ENCODE measurements around the gene LRRC40. TPM values are rescaled to one million over a fixed set of nuclear protein-coding genes. Genes with fewer than 3 reads are reported as not detected.

Gene LRRC40
- total RNA-seq, 4 donors from 2014 or later, result 8.6 to 14.4 (median 10.4) TPM

DNA sequence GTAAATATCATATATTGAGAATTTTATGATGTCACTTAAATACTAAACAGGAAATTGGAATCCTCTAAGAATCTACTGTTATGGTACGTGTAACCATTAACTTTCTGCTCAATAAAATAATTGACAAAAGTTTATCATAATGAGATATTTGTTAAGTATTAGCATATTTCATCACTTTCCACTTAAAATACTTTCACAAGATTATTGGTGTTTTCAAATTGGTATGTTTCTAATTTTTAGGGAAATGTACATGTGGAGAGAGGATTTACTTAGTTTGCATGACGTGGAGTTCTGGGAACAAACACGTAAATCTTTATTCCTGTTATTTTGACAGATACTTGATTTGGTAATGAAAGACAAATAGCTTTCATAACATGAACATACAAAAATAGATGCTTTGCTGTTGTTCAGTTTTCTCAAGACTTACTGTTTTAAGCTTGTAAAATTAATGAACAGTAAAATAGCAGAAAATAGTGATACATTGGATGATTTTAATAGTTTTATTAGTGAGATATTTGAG, 17.4 kb upstream of the LRRC40 start:
- H3K4me3 ChIP-seq, result peak overlapping the region; percentile 66
- H3K36me3 ChIP-seq, result peaks cover 7% of the 10 kb centered on the region
- DNase-seq (ENCODE audit: low spot score in 2 of 2), result no peak
- H3K9me3 ChIP-seq, result no peaks in the 10 kb centered on the region
- TF ChIP-seq POLR2AphosphoS5 (IDR thresholded peaks at IDR 0.05) (no peak), CTCF (IDR thresholded peaks at IDR 0.05) (no peak), POLR2A (IDR thresholded peaks at IDR 0.05) (no peak), EP300 (IDR thresholded peaks at IDR 0.05) (no peak)
- H3K4me1 ChIP-seq, result peaks cover 53% of the 10 kb centered on the region
- peak overlapping the region; percentile 97 for H3K27ac ChIP-seq
- H3K27me3 ChIP-seq, result no peaks in the 10 kb centered on the region
- WGBS, result 24% methylated on average over 3 of the region's 3 CpGs

- H3K36me3 ChIP-seq, result peaks cover 10% of the 10 kb centered on the region
- H3K4me3 ChIP-seq, result peak within 1 kb of the TSS; percentile 66
- H3K27ac ChIP-seq, result peak within 1 kb of the TSS; percentile 97
- DNase-seq (ENCODE audit: low spot score in 2 of 2), result peak; percentile 96 to 97
- H3K27me3 ChIP-seq, result no peaks in the 10 kb centered on the region
- peaks cover 42% of the 10 kb centered on the region for H3K4me1 ChIP-seq
- TF ChIP-seq EP300 (IDR thresholded peaks at IDR 0.05), result no peak
- peak in 2 of 3 donors; percentile 51 to 78 for TF ChIP-seq POLR2AphosphoS5 (IDR thresholded peaks at IDR 0.05)
- TF ChIP-seq POLR2A (IDR thresholded peaks at IDR 0.05), result peak; percentile 35 to 80
- no peak for TF ChIP-seq CTCF (IDR thresholded peaks at IDR 0.05)
- H3K9me3 ChIP-seq, result no peaks in the 10 kb centered on the region
- under 1% methylated on average over 67 of the region's 74 CpGs for WGBS
These were observed 16.1 kb upstream of the LRRC40 start, which contains the start of gene SRSF11 for GRCh38 chr1:70221238-70222121. Gene SRSF11, plus strand, starts transcription at chr1:70221380. Its CDS starts 257 bp downstream, at chr1:70221637.

GRCh38 chr1:70220517-70221237, 15.3 kb upstream of the LRRC40 start:
- H3K27ac ChIP-seq, result peak overlapping the region; percentile 97
- peaks cover 37% of the 10 kb centered on the region for H3K4me1 ChIP-seq
- DNase-seq (ENCODE audit: low spot score in 2 of 2), result no peak
- 51% methylated on average over 17 of the region's 17 CpGs for WGBS
- peaks cover 7% of the 10 kb centered on the region for H3K36me3 ChIP-seq
- no peaks in the 10 kb centered on the region for H3K9me3 ChIP-seq
- TF ChIP-seq POLR2A (IDR thresholded peaks at IDR 0.05) (no peak), CTCF (IDR thresholded peaks at IDR 0.05) (no peak), POLR2AphosphoS5 (IDR thresholded peaks at IDR 0.05) (no peak), EP300 (IDR thresholded peaks at IDR 0.05) (no peak)
- H3K27me3 ChIP-seq, result no peaks in the 10 kb centered on the region
- H3K4me3 ChIP-seq, result peak overlapping the region; percentile 66

GRCh38 chr1:70220015-70220414, 14.6 kb upstream of the LRRC40 start:
- H3K9me3 ChIP-seq, result no peaks in the 10 kb centered on the region
- H3K4me3 ChIP-seq, result no peak overlapping the region

More at GRCh38 chr1:70220015-70220414, 14.6 kb upstream of the LRRC40 start:
- TF ChIP-seq CTCF (IDR thresholded peaks at IDR 0.05) (no peak), POLR2AphosphoS5 (IDR thresholded peaks at IDR 0.05) (no peak), EP300 (IDR thresholded peaks at IDR 0.05) (no peak), POLR2A (IDR thresholded peaks at IDR 0.05) (no peak)
- no peak for DNase-seq (ENCODE audit: low spot score in 2 of 2)
- peaks cover 7% of the 10 kb centered on the region for H3K36me3 ChIP-seq
- H3K27me3 ChIP-seq, result no peaks in the 10 kb centered on the region
- H3K27ac ChIP-seq, result no peak overlapping the region
- WGBS, result 95% methylated on average over 2 of the region's 2 CpGs
- H3K4me1 ChIP-seq, result peaks cover 36% of the 10 kb centered on the region

All from suprapubic skin (tissue), 4 donors.